Activated B cell treated with CpG ODN at 0.5 μM for 24 hours (primary cell): Measurements from ENCODE around the gene KCNJ10. TPM values are rescaled to one million over a fixed set of nuclear protein-coding genes. Genes with fewer than 3 reads are reported as not detected.

Experiments used
- ATAC-seq: fragments of 200-7000 bp; cut with Tn5 transposase; one replicate; pipeline ENCODE4 v1.10.0; 2021; ENCODE audit warnings: low read depth, mild to moderate bottlenecking, moderate library complexity
- CTCF ChIA-PET: fragments of 350-600 bp; sonication (Branson Sonifier 250); formaldehyde crosslinking; loops from one replicate; lab custom pipeline; 2021; ENCODE audit warnings: antibody characterized with exemption; lab: Charles Lee
- POLR2A ChIA-PET: fragments of 350-600 bp; sonication (Branson Sonifier 250); formaldehyde crosslinking; loops from one replicate; lab custom pipeline; 2021; ENCODE audit warnings: antibody characterized with exemption; lab: Charles Lee
- DNase-seq: peaks from one replicate; pipeline ENCODE4 v3.0.0; 2022
- H3K27ac Mint-ChIP-seq: one replicate; pipeline ENCODE4 v1.8.0; 2020; ENCODE audit warnings: mixed read lengths
- H3K27me3 Mint-ChIP-seq: one replicate; pipeline ENCODE4 v1.8.0; 2021; ENCODE audit warnings: mixed read lengths
- H3K36me3 Mint-ChIP-seq: one replicate; pipeline ENCODE4 v1.8.0; 2021; ENCODE audit warnings: low read depth, mixed read lengths
- H3K4me1 Mint-ChIP-seq: one replicate; pipeline ENCODE4 v1.8.0; 2021; ENCODE audit warnings: mixed read lengths
- H3K4me3 Mint-ChIP-seq: one replicate; pipeline ENCODE4 v1.8.0; 2020; ENCODE audit warnings: mild to moderate bottlenecking, mixed read lengths
- H3K9me3 Mint-ChIP-seq: one replicate; pipeline ENCODE4 v1.8.0; 2020; ENCODE audit warnings: mixed read lengths
- CTCF ChIP-seq: fragments of 200-600 bp; IDR thresholded peaks from one replicate; pipeline ENCODE4 v1.8.0; 2022; ENCODE audit warnings: antibody characterized with exemption, mild to moderate bottlenecking
- intact Hi-C: fragments of 100-400 bp; cut with micrococcal nuclease; formaldehyde crosslinking; loops from one replicate; pipeline ENCODE4 v1.15.1; 2024
- total RNA-seq: library from RNA; stranded (reverse); gene quantifications from 2 replicates; pipeline ENCODE4 v1.2.3, GENCODE V29; 2022

Gene KCNJ10
- total RNA-seq, 1 donor from 2014 or later = not detected

DNA sequence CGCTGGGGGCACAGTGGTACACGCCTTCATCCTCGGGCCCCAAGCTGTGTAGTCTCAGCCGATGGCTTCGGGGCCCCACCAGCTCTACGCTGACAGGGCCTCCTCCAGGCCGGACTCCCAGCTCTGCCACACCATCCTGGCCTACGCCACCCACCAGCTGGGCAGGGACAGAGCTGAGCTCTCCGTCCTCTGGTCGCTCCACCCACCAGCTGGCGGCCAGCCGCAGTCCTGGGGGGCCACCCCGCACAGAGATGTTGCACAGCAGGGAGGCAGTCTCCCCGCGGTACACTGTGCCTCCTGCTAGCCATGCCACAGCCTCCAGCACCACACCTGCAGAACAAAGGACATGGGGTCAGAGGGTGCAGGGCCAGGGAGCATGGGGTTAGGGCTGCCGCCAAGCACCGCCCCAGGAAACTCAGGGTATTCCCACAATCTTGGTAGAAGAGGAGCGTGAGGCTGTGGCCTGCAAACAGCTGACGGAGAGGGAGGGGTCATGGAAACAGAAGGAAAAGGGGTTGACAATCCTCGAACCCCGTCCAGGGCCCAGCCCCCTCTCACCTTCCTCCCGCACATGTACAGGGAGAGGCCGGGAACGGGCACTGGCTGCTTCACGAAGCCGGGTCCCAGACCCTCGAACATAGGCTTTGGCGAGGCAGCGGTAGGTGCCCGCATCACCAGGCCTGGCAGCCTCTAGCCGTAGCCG is 22.6 kb upstream of the KCNJ10 start:
- CTCF ChIA-PET = no interaction called here
- Mint-ChIP-seq H3K4me3 (no peak overlapping the region), H3K27me3 (no peaks in the 10 kb centered on the region), H3K9me3 (no peaks in the 10 kb centered on the region), H3K4me1 (peaks cover 16% of the 10 kb centered on the region), H3K27ac (no peak overlapping the region), H3K36me3 (peaks cover 67% of the 10 kb centered on the region)
- TF ChIP-seq CTCF = no peak
- intact Hi-C loops = loop anchor here (10.0 kb wide), 1 partner anchor 1302 kb away; no protein-coding TSS in a partner anchor
- ATAC-seq (no peak), DNase-seq (no peak)
- POLR2A ChIA-PET = interaction anchor here (0.6 kb wide), 1 partner anchor 170 kb away, joined by 4 read pairs; the partner anchor contains the start of gene DCAF8

- Mint-ChIP-seq H3K4me1 (peaks cover 9% of the 10 kb centered on the region), H3K36me3 (peaks cover 74% of the 10 kb centered on the region), H3K27ac (no peak overlapping the region), H3K4me3 (no peak overlapping the region), H3K9me3 (no peaks in the 10 kb centered on the region), H3K27me3 (no peaks in the 10 kb centered on the region)
- ChIA-PET POLR2A (no interaction called here), CTCF (no interaction called here)
- TF ChIP-seq CTCF = no peak
- ATAC-seq (no peak), DNase-seq (no peak)
- intact Hi-C loops = loop anchor here (10.0 kb wide), 1 partner anchor 1303 kb away; no protein-coding TSS in a partner anchor
Observed at GRCh38 chr1:160091666-160092223, 21.8 kb upstream of the KCNJ10 start.

DNA sequence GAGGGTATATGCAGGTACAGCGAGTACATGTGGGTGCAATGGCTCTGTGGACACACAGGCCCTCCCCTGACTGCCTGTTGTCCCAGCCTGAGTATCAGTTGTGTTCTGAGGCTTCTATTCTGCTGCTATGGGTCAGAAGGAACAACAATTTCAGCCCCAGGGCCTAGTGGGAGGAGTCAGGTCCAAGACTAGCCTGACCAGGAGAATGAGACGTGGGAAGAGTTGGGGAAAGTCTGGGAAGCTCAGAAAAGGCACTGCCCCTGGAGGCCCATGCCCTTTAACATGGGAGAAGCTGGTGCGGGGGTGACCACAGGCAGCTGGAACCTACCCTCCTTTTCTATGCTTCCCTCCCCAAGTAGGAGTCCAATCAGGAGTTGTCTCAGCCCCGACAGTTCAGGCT is 20.8 kb upstream of the KCNJ10 start:
- CTCF ChIA-PET = no interaction called here

GRCh38 chr1:160089883-160090282 is 19.9 kb upstream of the KCNJ10 start:
- Mint-ChIP-seq H3K36me3 (peaks cover 85% of the 10 kb centered on the region), H3K27ac (no peak overlapping the region), H3K9me3 (no peaks in the 10 kb centered on the region), H3K4me1 (peaks cover 6% of the 10 kb centered on the region), H3K4me3 (no peak overlapping the region), H3K27me3 (no peaks in the 10 kb centered on the region)
- TF ChIP-seq CTCF = no peak
- ChIA-PET CTCF (no interaction called here), POLR2A (interaction anchor here (0.8 kb wide), 1 partner anchor 1042 kb away, joined by 6 read pairs; no protein-coding TSS in a partner anchor)
- intact Hi-C loops = loop anchor here (10.0 kb wide), 1 partner anchor 1305 kb away; no protein-coding TSS in a partner anchor
- ATAC-seq (no peak), DNase-seq (no peak)

More for the DNA sequence above, 20.8 kb upstream of the KCNJ10 start:
- Mint-ChIP-seq H3K27ac (no peak overlapping the region), H3K9me3 (no peaks in the 10 kb centered on the region), H3K27me3 (no peaks in the 10 kb centered on the region), H3K4me1 (peaks cover under 1% of the 10 kb centered on the region), H3K4me3 (no peak overlapping the region), H3K36me3 (peaks cover 81% of the 10 kb centered on the region)
- DNase-seq = no peak
- POLR2A ChIA-PET = no interaction called here
- TF ChIP-seq CTCF = no peak
- intact Hi-C loops = loop anchor here (10.0 kb wide), 1 partner anchor 1304 kb away; no protein-coding TSS in a partner anchor
- no peak for ATAC-seq

- peaks cover 61% of the 10 kb centered on the region for H3K36me3 Mint-ChIP-seq
- CTCF ChIA-PET = interaction anchor here (1.0 to 7.6 kb wide), 6 partner anchors 10 to 289 kb away, joined by 4 to 81 read pairs (median 22); partner anchors contain the start of gene IGSF8
Observed at GRCh38 chr1:160087118-160087662, 17.2 kb upstream of the KCNJ10 start.

More at GRCh38 chr1:160087118-160087662, 17.2 kb upstream of the KCNJ10 start:
- Mint-ChIP-seq H3K27me3 (peaks cover 5% of the 10 kb centered on the region), H3K4me1 (peaks cover 14% of the 10 kb centered on the region), H3K27ac (no peak overlapping the region), H3K4me3 (no peak overlapping the region), H3K9me3 (no peaks in the 10 kb centered on the region)
- POLR2A ChIA-PET = interaction anchor here (0.9 to 2.7 kb wide), 3 partner anchors 9 to 162 kb away, joined by 4 to 11 read pairs (median 4); partner anchors contain the start of genes IGSF8 and TAGLN2
- intact Hi-C loops = no loop called here
- no peak for ATAC-seq
- no peak for DNase-seq
- no peak for TF ChIP-seq CTCF
